HepG2 (cell line): ENCODE data around the gene TP73. TPM values are rescaled to one million over a fixed set of nuclear protein-coding genes. Genes with fewer than 3 reads are reported as not detected.
A peak's percentile ranks its signal among the peaks of the same experiment; 100 is the strongest.

Experiments
- CAMTA2 ChIP-seq: sonication (generic); formaldehyde crosslinking; IDR thresholded peaks from 2 replicates; pipeline ENCODE4 v1.4.0; 2020; ENCODE audit warnings: mild to moderate bottlenecking, missing genetic modification reagents, borderline replicate concordance
- HOXD1 ChIP-seq: sonication (generic); formaldehyde crosslinking; IDR thresholded peaks from 2 replicates; pipeline ENCODE4 v1.5.0; 2020; ENCODE audit warnings: missing genetic modification reagents
- MXD4 ChIP-seq: IDR thresholded peaks from 2 replicates; pipeline ENCODE4 v1.6.1; 2016; ENCODE audit warnings: mild to moderate bottlenecking, missing biosample characterization, missing genetic modification reagents
- NBN ChIP-seq: fragments of 450-650 bp; conservative IDR thresholded peaks from 2 replicates; pipeline ENCODE4 v1.6.1; 2017
- ONECUT2 ChIP-seq: sonication (generic); formaldehyde crosslinking; IDR thresholded peaks from 2 replicates; pipeline ENCODE4 v1.4.0; 2020; ENCODE audit warnings: missing genetic modification reagents
- RXRB ChIP-seq: IDR thresholded peaks from 2 replicates; pipeline ENCODE4 v1.6.1; 2016; ENCODE audit warnings: borderline replicate concordance, missing genetic modification reagents, missing compliant biosample characterization
- SKI ChIP-seq: fragments of 450-650 bp; IDR thresholded peaks from one replicate; pipeline ENCODE4 v1.6.1; 2018; ENCODE audit warnings: mild to moderate bottlenecking; ENCODE audit not compliant: partially characterized antibody
- SMAD9 ChIP-seq: sonication (generic); formaldehyde crosslinking; IDR thresholded peaks from 2 replicates; pipeline ENCODE4 v1.5.1; 2020; ENCODE audit warnings: mild to moderate bottlenecking, missing genetic modification reagents
- SP4 ChIP-seq: sonication (generic); formaldehyde crosslinking; IDR thresholded peaks from 2 replicates; pipeline ENCODE4 v1.8.1; 2023; ENCODE audit warnings: mild to moderate bottlenecking, missing genetic modification reagents
- THAP8 ChIP-seq: sonication (generic); formaldehyde crosslinking; IDR thresholded peaks from 2 replicates; pipeline ENCODE4 v1.5.1; 2020; ENCODE audit warnings: missing genetic modification reagents, mild to moderate bottlenecking, borderline replicate concordance
- TP53 ChIP-seq: sonication (generic); formaldehyde crosslinking; conservative IDR thresholded peaks from 2 replicates; pipeline ENCODE4 v1.4.0; 2020; ENCODE audit warnings: missing genetic modification reagents
- ZNF12 ChIP-seq: sonication (generic); formaldehyde crosslinking; IDR thresholded peaks from 2 replicates; pipeline ENCODE4 v1.5.0; 2020; ENCODE audit warnings: missing genetic modification reagents
- ZNF292 ChIP-seq: sonication (generic); formaldehyde crosslinking; IDR thresholded peaks from 2 replicates; pipeline ENCODE4 v1.8.1; 2022; ENCODE audit warnings: mild to moderate bottlenecking, low read depth, missing genetic modification reagents, borderline replicate concordance
- ZNF329 ChIP-seq: sonication (generic); formaldehyde crosslinking; IDR thresholded peaks from 2 replicates; pipeline ENCODE4 v1.9.0; 2021; ENCODE audit warnings: low read depth, mild to moderate bottlenecking, missing genetic modification reagents
- ZNF703 ChIP-seq: sonication (generic); formaldehyde crosslinking; IDR thresholded peaks from 2 replicates; pipeline ENCODE4 v1.5.1; 2020; ENCODE audit warnings: missing genetic modification reagents, mild to moderate bottlenecking, moderate library complexity, borderline replicate concordance
- ZNF781 ChIP-seq: sonication (generic); formaldehyde crosslinking; IDR thresholded peaks from 2 replicates; pipeline ENCODE4 v1.5.1; 2020; ENCODE audit warnings: borderline replicate concordance, mild to moderate bottlenecking, missing genetic modification reagents; ENCODE audit errors: not compliant biosample characterization
- ZNF792 ChIP-seq: IDR thresholded peaks from 2 replicates; pipeline ENCODE4 v1.6.1; 2016
- ZNF83 ChIP-seq: sonication (generic); formaldehyde crosslinking; IDR thresholded peaks from 2 replicates; pipeline ENCODE4 v1.4.0; 2020; ENCODE audit warnings: missing genetic modification reagents, mild to moderate bottlenecking, borderline replicate concordance
- polyA plus RNA-seq, 8 experiments: library from polyadenylated mRNA; depleted of rRNA in 3 of 8; stranded (reverse) in 7 of 8; unstranded in 1 of 8; fragments of >200 nt; fragmentation: Illumina TruSeq in 4 of 8; extraction: Trizol in 4 of 8; gene quantifications; 2 replicates each; pipeline versions ENCODE4 v1.2.1 to v1.2.3, GENCODE V29; 2011 to 2016; ENCODE audit warnings: low read depth in 4 of 8, missing spikeins in 1 of 8, mixed read lengths in 1 of 8; ENCODE audit not compliant: insufficient read depth in 1 of 8
- total RNA-seq, 5 experiments: library from RNA; depleted of rRNA; stranded (reverse); fragments of >200 nt; fragmentation: Illumina TruSeq; extraction: Trizol; gene quantifications; 2 replicates each; pipeline ENCODE4 v1.2.3, GENCODE V29; 2016; ENCODE audit warnings: low read depth in 1 of 5
- TF ChIP-seq, protein P1 (sequence below): sonication (generic); formaldehyde crosslinking; IDR thresholded peaks from 2 replicates; pipeline ENCODE4 v1.4.0; 2020; ENCODE audit warnings: missing genetic modification reagents
- TF ChIP-seq, protein P2 (sequence below), 2 experiments: sonication (generic) in 1 of 2; formaldehyde crosslinking in 1 of 2; IDR thresholded peaks; 2 replicates each; pipeline versions ENCODE4 v1.4.0 to v1.6.1; 2018 to 2020; ENCODE audit warnings: missing genetic modification reagents in 2 of 2, borderline replicate concordance in 1 of 2, low read depth in 1 of 2, mild to moderate bottlenecking in 1 of 2, missing biosample characterization in 1 of 2

Gene TP73
- total and polyA plus RNA-seq, 2 of the 13 experiments (the other 11 are each of a cell fraction or from before 2014, with no cell fraction given): 0.49 to 1.1 TPM

GRCh38 chr1:3772027-3772714 lies 119.9 kb downstream of the TP73 start (continued):
- TF ChIP-seq, protein P1, sequence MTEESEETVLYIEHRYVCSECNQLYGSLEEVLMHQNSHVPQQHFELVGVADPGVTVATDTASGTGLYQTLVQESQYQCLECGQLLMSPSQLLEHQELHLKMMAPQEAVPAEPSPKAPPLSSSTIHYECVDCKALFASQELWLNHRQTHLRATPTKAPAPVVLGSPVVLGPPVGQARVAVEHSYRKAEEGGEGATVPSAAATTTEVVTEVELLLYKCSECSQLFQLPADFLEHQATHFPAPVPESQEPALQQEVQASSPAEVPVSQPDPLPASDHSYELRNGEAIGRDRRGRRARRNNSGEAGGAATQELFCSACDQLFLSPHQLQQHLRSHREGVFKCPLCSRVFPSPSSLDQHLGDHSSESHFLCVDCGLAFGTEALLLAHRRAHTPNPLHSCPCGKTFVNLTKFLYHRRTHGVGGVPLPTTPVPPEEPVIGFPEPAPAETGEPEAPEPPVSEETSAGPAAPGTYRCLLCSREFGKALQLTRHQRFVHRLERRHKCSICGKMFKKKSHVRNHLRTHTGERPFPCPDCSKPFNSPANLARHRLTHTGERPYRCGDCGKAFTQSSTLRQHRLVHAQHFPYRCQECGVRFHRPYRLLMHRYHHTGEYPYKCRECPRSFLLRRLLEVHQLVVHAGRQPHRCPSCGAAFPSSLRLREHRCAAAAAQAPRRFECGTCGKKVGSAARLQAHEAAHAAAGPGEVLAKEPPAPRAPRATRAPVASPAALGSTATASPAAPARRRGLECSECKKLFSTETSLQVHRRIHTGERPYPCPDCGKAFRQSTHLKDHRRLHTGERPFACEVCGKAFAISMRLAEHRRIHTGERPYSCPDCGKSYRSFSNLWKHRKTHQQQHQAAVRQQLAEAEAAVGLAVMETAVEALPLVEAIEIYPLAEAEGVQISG (CRISPR knock-in tag): peak; percentile 66
- TF ChIP-seq ZNF329 (CRISPR knock-in tag) (no peak), RXRB (CRISPR knock-in tag) (no peak), ZNF792 (CRISPR knock-in tag) (peak; percentile 46; the same call in 1 of the 2 replicates), CAMTA2 (CRISPR knock-in tag) (no peak), ZNF781 (peak; percentile 34), ZNF703 (CRISPR knock-in tag) (no peak), SKI (no peak), SMAD9 (no peak), TP53 (CRISPR knock-in tag) (no peak), ONECUT2 (CRISPR knock-in tag) (no peak), MXD4 (CRISPR knock-in tag) (peak; percentile 84; the same call in 1 of the 2 replicates), ZNF292 (peak; percentile 21; the same call in 1 of the 2 replicates), NBN (no peak), ZNF83 (CRISPR knock-in tag) (0 out of 2 replicates have a peak, but pooled peaks have one; percentile 57), SP4 (peak; percentile 67), HOXD1 (CRISPR knock-in tag) (no peak), THAP8 (peak; percentile 22; the same call in 1 of the 2 replicates), ZNF12 (CRISPR knock-in tag) (no peak)
- TF ChIP-seq, protein P2, sequence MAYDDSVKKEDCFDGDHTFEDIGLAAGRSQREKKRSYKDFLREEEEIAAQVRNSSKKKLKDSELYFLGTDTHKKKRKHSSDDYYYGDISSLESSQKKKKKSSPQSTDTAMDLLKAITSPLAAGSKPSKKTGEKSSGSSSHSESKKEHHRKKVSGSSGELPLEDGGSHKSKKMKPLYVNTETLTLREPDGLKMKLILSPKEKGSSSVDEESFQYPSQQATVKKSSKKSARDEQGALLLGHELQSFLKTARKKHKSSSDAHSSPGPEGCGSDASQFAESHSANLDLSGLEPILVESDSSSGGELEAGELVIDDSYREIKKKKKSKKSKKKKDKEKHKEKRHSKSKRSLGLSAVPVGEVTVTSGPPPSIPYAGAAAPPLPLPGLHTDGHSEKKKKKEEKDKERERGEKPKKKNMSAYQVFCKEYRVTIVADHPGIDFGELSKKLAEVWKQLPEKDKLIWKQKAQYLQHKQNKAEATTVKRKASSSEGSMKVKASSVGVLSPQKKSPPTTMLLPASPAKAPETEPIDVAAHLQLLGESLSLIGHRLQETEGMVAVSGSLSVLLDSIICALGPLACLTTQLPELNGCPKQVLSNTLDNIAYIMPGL (CRISPR knock-in tag; IDR thresholded peaks at IDR 0.05; ENCODE audit: borderline replicate concordance in 1 of 2, low read depth in 1 of 2): no peak; a peak in 1 of 4 replicates
